Keratinocyte (primary cell): ENCODE data around the gene LCORL. TPM values are rescaled to one million over a fixed set of nuclear protein-coding genes. Genes with fewer than 3 reads are reported as not detected.

Source experiments
- DNase-seq: peaks from one replicate; pipeline ENCODE4 v3.0.0-alpha.2; 2011; ENCODE audit warnings: low read depth, missing footprints, low spot score
- FAIRE-seq: peaks from 2 replicates; lab custom pipeline; 2011; peaks lifted over from hg19 to GRCh38; lab: Jason Lieb, UNC
- H2AFZ ChIP-seq: 2 replicates; pipeline ENCODE4 v1.6.0; 2012; ENCODE audit warnings: low read length, control low read depth, inconsistent platforms; ENCODE audit not compliant: control insufficient read depth
- H3K27ac ChIP-seq: 2 replicates; pipeline ENCODE4 v1.5.1; 2011; ENCODE audit warnings: low read length; ENCODE audit not compliant: control insufficient read depth, insufficient read depth
- H3K27me3 ChIP-seq: 3 replicates; pipeline ENCODE4 v1.6.0; 2011; ENCODE audit warnings: low read length; ENCODE audit not compliant: control insufficient read depth, insufficient read depth; ENCODE audit errors: extremely low read depth
- H3K36me3 ChIP-seq, 2 experiments: 2 replicates in 1 of 2; 3 replicates in 1 of 2; pipeline ENCODE4 v1.5.1; 2011; ENCODE audit warnings: low read length in 2 of 2, mild to moderate bottlenecking in 1 of 2; ENCODE audit not compliant: control insufficient read depth in 2 of 2, insufficient read depth in 2 of 2; ENCODE audit errors: extremely low read depth in 1 of 2
- H3K4me1 ChIP-seq: 3 replicates; pipeline ENCODE4 v1.5.1; 2011; ENCODE audit warnings: low read length; ENCODE audit not compliant: control insufficient read depth, insufficient read depth; ENCODE audit errors: extremely low read depth
- H3K4me2 ChIP-seq: 3 replicates; pipeline ENCODE4 v1.6.0; 2011; ENCODE audit warnings: low read depth, low read length; ENCODE audit not compliant: control insufficient read depth, insufficient read depth; ENCODE audit errors: extremely low read depth
- H3K4me3 ChIP-seq, 3 experiments: fragments of 200-600 bp in 1 of 3; sonication (generic) in 1 of 3; 2 replicates in 2 of 3; 3 replicates in 1 of 3; pipeline ENCODE4 v1.5.1; 2011 to 2016; ENCODE audit warnings: low read length in 3 of 3, mild to moderate bottlenecking in 3 of 3, control low read depth in 2 of 3, inconsistent platforms in 1 of 3, low read depth in 1 of 3, mixed read lengths in 1 of 3, mixed run types in 1 of 3, moderate library complexity in 1 of 3; ENCODE audit not compliant: control insufficient read depth in 2 of 3, insufficient read depth in 2 of 3; ENCODE audit errors: extremely low read depth in 1 of 3
- H3K79me2 ChIP-seq: 2 replicates; pipeline ENCODE4 v1.6.0; 2012; ENCODE audit warnings: low read length; ENCODE audit not compliant: control insufficient read depth, insufficient read depth
- H3K9ac ChIP-seq: 3 replicates; pipeline ENCODE4 v1.6.0; 2011; ENCODE audit warnings: low read length; ENCODE audit not compliant: control insufficient read depth, insufficient read depth; ENCODE audit errors: extremely low read depth
- H3K9me1 ChIP-seq: 3 replicates; pipeline ENCODE4 v1.6.0; 2011; ENCODE audit warnings: low read length; ENCODE audit not compliant: control insufficient read depth, insufficient read depth; ENCODE audit errors: extremely low read depth
- H3K9me3 ChIP-seq: 2 replicates; pipeline ENCODE4 v1.5.1; 2012; ENCODE audit warnings: low read depth, low read length; ENCODE audit not compliant: control insufficient read depth
- H4K20me1 ChIP-seq: 3 replicates; pipeline ENCODE4 v1.6.0; 2011; ENCODE audit warnings: low read length; ENCODE audit not compliant: control insufficient read depth, insufficient read depth; ENCODE audit errors: extremely low read depth
- CTCF ChIP-seq, 3 experiments: IDR thresholded peaks in 1 of 3; conservative IDR thresholded peaks in 1 of 3; optimal IDR thresholded peaks in 1 of 3; 2 replicates in 2 of 3; 3 replicates in 1 of 3; pipeline versions ENCODE3 to v1.5.1; 2011; ENCODE audit warnings: low read length in 3 of 3, mild to moderate bottlenecking in 3 of 3, moderate library complexity in 2 of 3, control low read depth in 1 of 3, inconsistent platforms in 1 of 3; ENCODE audit not compliant: insufficient read depth in 2 of 3; ENCODE audit errors: extremely low read depth in 1 of 3
- EZH2 ChIP-seq: IDR thresholded peaks from one replicate; pipeline ENCODE4 v1.6.1; 2012; ENCODE audit warnings: inconsistent platforms, mild to moderate bottlenecking, low read length, moderate library complexity
- dilution Hi-C: fragments of 300-500 bp; cut with MboI; formaldehyde crosslinking; loops from one replicate; pipeline ENCODE4 v1.7.0; 2020; ENCODE audit warnings: low sequenced_read_pairs; ENCODE audit not compliant: extremely low pct_ligation_motif_present
- polyA plus RNA-seq, 5 experiments: library from polyadenylated mRNA; depleted of rRNA in 3 of 5; stranded (reverse) in 3 of 5; stranded (forward) in 1 of 5; unstranded in 1 of 5; fragments of >200 nt; gene quantifications; 1 replicate in 1 of 5; 2 replicates in 3 of 5; 3 replicates in 1 of 5; pipeline versions ENCODE4 v1.2.1 to v1.2.3, GENCODE V29; 2011 to 2012; ENCODE audit warnings: missing spikeins in 2 of 5, low read depth in 1 of 5, low replicate concordance in 1 of 5

Gene LCORL
- polyA plus RNA-seq, 1 donor (not counting 4 experiments of a cell fraction or from before 2014, with no cell fraction given), result 3.3 TPM

- Histone ChIP-seq H3K9ac (no peak overlapping the region), H4K20me1 (no peaks in the 10 kb centered on the region), H3K4me2 (no peak overlapping the region), H3K27ac (no peak overlapping the region), H3K4me3 (no peak overlapping the region), H3K36me3 (no peaks in the 10 kb centered on the region), H3K9me1 (no peaks in the 10 kb centered on the region), H3K4me1 (no peaks in the 10 kb centered on the region), H2AFZ (no peak overlapping the region), H3K27me3 (no peaks in the 10 kb centered on the region), H3K79me2 (no peaks in the 10 kb centered on the region), H3K9me3 (no peaks in the 10 kb centered on the region)
- DNase-seq (no peak), FAIRE-seq (no peak)
- dilution Hi-C loops, result no loop called here
- TF ChIP-seq CTCF (optimal IDR thresholded peaks at IDR 0.05 in 1 of 3, IDR thresholded peaks at IDR 0.05 in 1 of 3, conservative IDR thresholded peaks at IDR 0.05 in 1 of 3; ENCODE audit: extremely low read depth in 1 of 3, insufficient read depth in 2 of 3, low read length in 3 of 3) (no peak), EZH2 (no peak)
Observed at GRCh38 chr4:17889692-17890091, 131.9 kb downstream of the LCORL start.

GRCh38 chr4:17884511-17884910, 137.0 kb downstream of the LCORL start:
- Histone ChIP-seq H3K79me2 (no peaks in the 10 kb centered on the region), H3K27ac (no peak overlapping the region), H3K4me3 (no peak overlapping the region), H3K4me2 (no peak overlapping the region), H3K36me3 (no peaks in the 10 kb centered on the region), H3K4me1 (no peaks in the 10 kb centered on the region), H3K9me3 (no peaks in the 10 kb centered on the region), H3K27me3 (no peaks in the 10 kb centered on the region), H2AFZ (no peak overlapping the region), H3K9me1 (no peaks in the 10 kb centered on the region), H4K20me1 (no peaks in the 10 kb centered on the region), H3K9ac (no peak overlapping the region)
- no peak for FAIRE-seq
- dilution Hi-C loops, result no loop called here
- DNase-seq, result no peak
- TF ChIP-seq CTCF (optimal IDR thresholded peaks at IDR 0.05 in 1 of 3, IDR thresholded peaks at IDR 0.05 in 1 of 3, conservative IDR thresholded peaks at IDR 0.05 in 1 of 3; ENCODE audit: extremely low read depth in 1 of 3, insufficient read depth in 2 of 3, low read length in 3 of 3) (no peak), EZH2 (no peak)
